Mucosa of rectum (tissue), 2 donors: ENCODE measurements around the gene FCAMR.
A peak's percentile ranks its signal among the peaks of the same experiment; 100 is the strongest.

Experiments
- H3K27ac ChIP-seq, 2 donors: one replicate each; pipeline ENCODE4 v1.7.0; 2013; ENCODE audit warnings: inconsistent platforms in 2 of 2, low read depth in 2 of 2, low read length in 2 of 2
- H3K27me3 ChIP-seq, 2 donors: one replicate each; pipeline ENCODE4 v1.7.0; 2013; ENCODE audit warnings: low read length in 2 of 2; ENCODE audit not compliant: control insufficient read depth in 2 of 2, insufficient read depth in 2 of 2
- H3K36me3 ChIP-seq, 2 donors: one replicate each; pipeline ENCODE4 v1.7.0; 2013; ENCODE audit warnings: low read length in 2 of 2; ENCODE audit not compliant: control insufficient read depth in 2 of 2, insufficient read depth in 2 of 2
- H3K4me1 ChIP-seq, 2 donors: one replicate each; pipeline ENCODE4 v1.7.0; 2013; ENCODE audit warnings: low read length in 2 of 2, mild to moderate bottlenecking in 1 of 2; ENCODE audit not compliant: control insufficient read depth in 2 of 2, insufficient read depth in 2 of 2
- H3K4me3 ChIP-seq, 2 donors: one replicate each; pipeline ENCODE4 v1.7.0; 2013; ENCODE audit warnings: low read length in 2 of 2
- H3K9ac ChIP-seq, 2 donors: one replicate each; pipeline ENCODE4 v1.7.0; 2013; ENCODE audit warnings: low read length in 2 of 2, low read depth in 1 of 2, mild to moderate bottlenecking in 1 of 2
- H3K9me3 ChIP-seq, 2 donors: one replicate each; pipeline ENCODE4 v1.7.0; 2013; ENCODE audit warnings: low read length in 2 of 2; ENCODE audit not compliant: control insufficient read depth in 2 of 2
- donor health status: healthy.
- donor health status: Normal muscosa, but diverticular disease.

Gene FCAMR

DNA sequence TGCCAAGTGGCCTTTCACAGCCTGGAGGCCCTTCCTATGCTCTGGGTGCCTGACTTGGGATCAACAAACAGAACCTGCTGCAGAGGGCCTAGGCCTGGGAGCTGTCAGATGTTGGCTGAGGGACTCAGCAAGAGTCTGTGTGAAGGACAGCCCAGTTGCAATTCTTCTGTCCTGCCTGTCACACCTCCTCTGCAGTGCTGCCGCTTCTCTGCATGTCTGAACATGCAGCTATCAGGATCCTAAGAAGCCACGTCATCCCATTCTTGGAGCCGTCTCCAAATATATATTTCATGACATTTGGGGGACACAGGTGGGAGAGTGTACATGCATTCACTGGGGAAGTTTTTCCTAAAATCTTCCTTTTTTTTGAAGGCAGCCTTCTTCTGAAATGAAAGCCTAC lies 8.6 kb downstream of the FCAMR start:
- no peak overlapping the region for H3K27ac ChIP-seq
- no peak overlapping the region for H3K4me3 ChIP-seq
- H3K9ac ChIP-seq = no peak overlapping the region
- no peaks in the 10 kb centered on the region for H3K36me3 ChIP-seq
- H3K4me1 ChIP-seq = peaks cover 24 to 27% of the 10 kb centered on the region in 2 donors
- H3K27me3 ChIP-seq = no peaks in the 10 kb centered on the region
- H3K9me3 ChIP-seq = no peaks in the 10 kb centered on the region

- peaks cover 30 to 31% of the 10 kb centered on the region in 2 donors for H3K4me1 ChIP-seq
Observed at GRCh38 chr1:206960676-206961386, 9.4 kb downstream of the FCAMR start.

DNA sequence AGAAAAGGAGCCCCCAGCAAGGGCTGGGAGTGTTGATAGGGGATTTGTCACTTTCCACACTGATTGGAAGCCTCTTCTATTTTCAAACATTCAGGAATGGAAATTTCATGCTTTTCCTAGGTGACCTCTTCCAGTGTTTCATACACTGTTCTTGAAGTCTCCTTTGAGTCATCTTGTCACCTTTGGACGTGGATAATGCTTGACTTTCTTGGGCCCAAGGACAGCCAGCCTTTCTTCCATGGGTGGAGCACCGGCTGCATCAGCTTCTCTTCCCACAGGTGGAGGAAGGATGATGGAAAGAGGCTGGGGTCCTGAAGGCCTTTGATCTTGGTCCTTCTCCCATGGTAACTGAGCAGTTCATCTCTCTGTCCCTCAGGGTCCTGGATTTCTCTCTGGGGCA lies 12.1 kb downstream of the FCAMR start:
- Histone ChIP-seq H3K4me1 (peaks cover 38 to 45% of the 10 kb centered on the region in 2 donors), H3K4me3 (no peak overlapping the region), H3K9me3 (no peaks in the 10 kb centered on the region), H3K27me3 (no peaks in the 10 kb centered on the region), H3K27ac (no peak overlapping the region), H3K9ac (no peak overlapping the region), H3K36me3 (no peaks in the 10 kb centered on the region)

More at GRCh38 chr1:206960676-206961386, 9.4 kb downstream of the FCAMR start:
- no peaks in the 10 kb centered on the region for H3K9me3 ChIP-seq
- H3K4me3 ChIP-seq = no peak overlapping the region
- H3K27me3 ChIP-seq = no peaks in the 10 kb centered on the region
- no peaks in the 10 kb centered on the region for H3K36me3 ChIP-seq
- H3K27ac ChIP-seq = no peak overlapping the region
- H3K9ac ChIP-seq = no peak overlapping the region

- Histone ChIP-seq H3K9me3 (no peaks in the 10 kb centered on the region), H3K27me3 (no peaks in the 10 kb centered on the region), H3K36me3 (no peaks in the 10 kb centered on the region), H3K4me3 (no peak overlapping the region), H3K9ac (no peak overlapping the region), H3K4me1 (peaks cover 36 to 44% of the 10 kb centered on the region in 2 donors), H3K27ac (no peak overlapping the region)
Observed at GRCh38 chr1:206957639-206958038, 12.6 kb downstream of the FCAMR start.

GRCh38 chr1:206955476-206956451 lies 14.5 kb downstream of the FCAMR start:
- Histone ChIP-seq H3K9ac (peak overlapping the region; percentile 10 to 71), H3K4me3 (peak overlapping the region in 1 of 2 donors; percentile 13), H3K27me3 (no peaks in the 10 kb centered on the region), H3K27ac (peak overlapping the region; percentile 89 to 91), H3K4me1 (peaks cover 43 to 57% of the 10 kb centered on the region in 2 donors), H3K36me3 (no peaks in the 10 kb centered on the region), H3K9me3 (no peaks in the 10 kb centered on the region)

- H3K36me3 ChIP-seq = no peaks in the 10 kb centered on the region
- H3K9ac ChIP-seq = peak overlapping the region; percentile 10 to 71
- H3K27ac ChIP-seq = peak overlapping the region; percentile 89 to 91
- peaks cover 43 to 63% of the 10 kb centered on the region in 2 donors for H3K4me1 ChIP-seq
- no peaks in the 10 kb centered on the region for H3K9me3 ChIP-seq
- H3K27me3 ChIP-seq = no peaks in the 10 kb centered on the region
- no peak overlapping the region for H3K4me3 ChIP-seq
Observed at GRCh38 chr1:206954459-206955342, 15.6 kb downstream of the FCAMR start.

GRCh38 chr1:206953626-206954025 lies 16.6 kb downstream of the FCAMR start:
- no peaks in the 10 kb centered on the region for H3K36me3 ChIP-seq
- peak overlapping the region; percentile 47 to 71 for H3K9ac ChIP-seq
- H3K27ac ChIP-seq = peak overlapping the region; percentile 89 to 91
- no peaks in the 10 kb centered on the region for H3K9me3 ChIP-seq
- H3K4me1 ChIP-seq = peaks cover 50 to 71% of the 10 kb centered on the region in 2 donors
- H3K27me3 ChIP-seq = no peaks in the 10 kb centered on the region
- no peak overlapping the region for H3K4me3 ChIP-seq

DNA sequence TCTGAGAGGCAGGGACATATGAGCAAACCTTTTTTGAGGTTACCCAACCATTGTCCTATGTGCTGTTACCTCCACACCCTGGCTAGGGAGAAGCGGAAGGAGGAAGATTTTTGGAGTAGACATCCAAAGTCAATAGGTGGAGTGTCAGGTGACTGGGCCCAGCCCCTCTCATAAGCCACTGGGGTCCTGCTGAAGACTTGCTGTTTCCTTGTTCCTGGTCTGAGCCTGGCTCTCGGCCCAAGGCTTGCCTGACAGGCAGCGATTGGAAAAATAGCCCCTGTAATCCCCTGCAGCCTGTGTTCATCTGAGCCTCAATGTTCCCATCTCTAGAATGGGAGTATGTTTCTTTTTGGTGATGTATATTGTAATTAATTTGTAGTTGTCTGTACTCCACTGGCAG lies 17.1 kb downstream of the FCAMR start:
- no peaks in the 10 kb centered on the region for H3K9me3 ChIP-seq
- no peaks in the 10 kb centered on the region for H3K27me3 ChIP-seq
- peak overlapping the region in 1 of 2 donors; percentile 71 for H3K9ac ChIP-seq
- H3K27ac ChIP-seq = peak overlapping the region; percentile 89 to 91
- H3K4me3 ChIP-seq = no peak overlapping the region
- H3K4me1 ChIP-seq = peaks cover 55 to 76% of the 10 kb centered on the region in 2 donors
- no peaks in the 10 kb centered on the region for H3K36me3 ChIP-seq

DNA sequence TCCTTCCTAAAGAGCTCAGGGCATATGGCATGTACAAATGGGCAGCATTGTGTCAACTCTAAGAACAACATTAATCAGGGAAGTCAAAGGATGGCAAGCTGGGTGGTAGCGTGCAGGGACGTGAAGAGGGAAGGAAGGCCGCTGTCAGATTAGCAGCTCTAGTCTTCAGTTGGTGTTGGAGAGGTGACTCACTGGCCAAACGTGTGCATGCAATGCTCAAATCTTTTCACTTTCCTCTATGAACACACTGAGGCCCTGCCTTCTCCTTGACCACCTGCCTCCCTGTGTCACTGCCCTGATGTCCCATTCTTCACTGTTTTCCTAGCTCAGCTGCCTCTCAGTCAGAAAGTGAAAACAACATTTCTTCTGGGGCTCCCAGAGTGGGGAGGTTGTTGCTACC lies 18.1 kb downstream of the FCAMR start:
- Histone ChIP-seq H3K9me3 (no peaks in the 10 kb centered on the region), H3K27ac (peak overlapping the region; percentile 89 to 91), H3K9ac (peak overlapping the region in 1 of 2 donors; percentile 50), H3K27me3 (no peaks in the 10 kb centered on the region), H3K36me3 (no peaks in the 10 kb centered on the region), H3K4me1 (peaks cover 60 to 84% of the 10 kb centered on the region in 2 donors), H3K4me3 (peak overlapping the region; percentile 17 to 24)
